ENCODE measurements around the gene AP2A2. TPM values are rescaled to one million over a fixed set of nuclear protein-coding genes. Genes with fewer than 3 reads are reported as not detected.

The AP2A2 gene
- total and polyA plus RNA-seq, 8 donors = 15.0 to 350 (median 39.9) TPM

DNA sequence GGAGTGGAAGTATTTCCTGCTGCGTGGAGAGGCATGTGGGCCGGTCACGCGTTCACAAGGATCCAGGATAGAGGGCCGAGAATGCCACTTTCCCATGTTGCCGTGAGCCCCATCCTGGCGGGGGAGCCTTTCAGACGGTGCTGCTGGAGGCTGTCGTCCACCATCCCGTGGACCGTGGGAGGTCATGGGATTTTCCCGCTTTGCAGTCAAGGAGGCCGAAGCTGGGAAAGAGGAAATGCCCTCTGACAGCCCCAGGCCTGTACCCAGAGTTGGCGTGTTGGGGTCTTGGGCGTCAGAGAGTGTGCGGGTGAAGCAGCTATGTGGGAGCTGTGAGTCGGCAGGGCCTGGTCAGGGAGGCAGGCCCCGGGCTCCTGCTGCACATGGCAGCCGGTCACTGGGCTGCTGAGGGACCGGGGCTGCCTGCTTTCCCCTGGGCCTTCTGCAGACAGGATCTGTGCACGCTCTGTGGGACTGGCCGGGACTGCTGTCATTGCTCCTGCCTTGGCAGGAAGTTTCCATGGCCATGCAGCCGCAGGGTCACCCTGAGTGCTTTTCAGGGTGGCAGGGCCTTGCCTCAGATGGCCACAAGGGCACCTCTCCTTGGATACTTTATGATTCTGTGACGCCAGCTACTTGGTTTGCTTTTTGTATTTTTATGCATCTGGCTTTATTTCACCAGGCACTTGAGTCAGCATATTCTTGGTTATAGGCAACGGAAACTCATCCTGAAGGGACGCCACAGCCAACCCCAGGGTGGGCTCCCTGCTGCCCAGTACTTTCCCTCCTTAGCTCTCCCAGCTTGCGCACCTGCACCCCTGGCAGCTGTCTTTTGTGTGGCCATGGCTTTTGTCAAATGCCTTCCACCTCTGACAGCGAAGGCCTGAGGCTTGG is 52.4 kb downstream of the AP2A2 start:
- Histone ChIP-seq H3K4me3 (no peak overlapping the region), H3K4me1 (peaks cover 0 to 12% (median 7%) of the 10 kb centered on the region in 4 donors), H3K27me3 (no peaks in the 10 kb centered on the region), H3K36me3 (peaks cover 47 to 98% (median 95%) of the 10 kb centered on the region in 4 donors), H3K27ac (no peak overlapping the region), H3K9me3 (no peaks in the 10 kb centered on the region)
- TF ChIP-seq, protein P1, sequence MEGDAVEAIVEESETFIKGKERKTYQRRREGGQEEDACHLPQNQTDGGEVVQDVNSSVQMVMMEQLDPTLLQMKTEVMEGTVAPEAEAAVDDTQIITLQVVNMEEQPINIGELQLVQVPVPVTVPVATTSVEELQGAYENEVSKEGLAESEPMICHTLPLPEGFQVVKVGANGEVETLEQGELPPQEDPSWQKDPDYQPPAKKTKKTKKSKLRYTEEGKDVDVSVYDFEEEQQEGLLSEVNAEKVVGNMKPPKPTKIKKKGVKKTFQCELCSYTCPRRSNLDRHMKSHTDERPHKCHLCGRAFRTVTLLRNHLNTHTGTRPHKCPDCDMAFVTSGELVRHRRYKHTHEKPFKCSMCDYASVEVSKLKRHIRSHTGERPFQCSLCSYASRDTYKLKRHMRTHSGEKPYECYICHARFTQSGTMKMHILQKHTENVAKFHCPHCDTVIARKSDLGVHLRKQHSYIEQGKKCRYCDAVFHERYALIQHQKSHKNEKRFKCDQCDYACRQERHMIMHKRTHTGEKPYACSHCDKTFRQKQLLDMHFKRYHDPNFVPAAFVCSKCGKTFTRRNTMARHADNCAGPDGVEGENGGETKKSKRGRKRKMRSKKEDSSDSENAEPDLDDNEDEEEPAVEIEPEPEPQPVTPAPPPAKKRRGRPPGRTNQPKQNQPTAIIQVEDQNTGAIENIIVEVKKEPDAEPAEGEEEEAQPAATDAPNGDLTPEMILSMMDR (IDR thresholded peaks at IDR 0.05) = no peak
- no peak for TF ChIP-seq EP300 (IDR thresholded peaks at IDR 0.05)
- TF ChIP-seq POLR2A (IDR thresholded peaks at IDR 0.05) = no peak
- no peak for TF ChIP-seq POLR2AphosphoS5 (IDR thresholded peaks at IDR 0.05)
- no peak for DNase-seq
- WGBS, 5 donors = 87 to 94% (median 91%) methylated on average over 27 to 28 of the region's 28 CpGs
- intact Hi-C loops (cut with DNase I; ENCODE audit: low total_unique reads) = no loop called here

DNA sequence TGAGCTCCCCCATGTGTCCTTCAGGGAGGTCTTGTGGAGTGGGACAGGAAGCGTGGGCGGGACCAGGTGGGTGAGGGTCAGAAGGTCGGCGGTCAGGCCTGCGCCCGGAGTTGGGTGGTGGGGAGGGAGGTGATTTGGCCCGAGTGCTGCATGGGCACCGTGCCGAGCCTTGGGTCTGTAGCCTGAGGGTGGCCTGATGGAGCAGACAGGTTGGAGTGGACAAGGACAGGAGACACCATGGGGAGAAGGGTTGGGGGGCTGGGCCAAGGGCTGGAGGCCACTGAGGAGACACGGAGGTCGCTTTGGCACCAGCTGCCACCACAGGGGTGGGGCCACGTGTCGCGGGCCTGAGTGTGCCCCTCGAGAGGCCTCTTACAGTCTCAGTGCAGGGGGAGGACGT is 53.1 kb downstream of the AP2A2 start:
- H3K36me3 ChIP-seq = peaks cover 41 to 98% (median 93%) of the 10 kb centered on the region in 4 donors

DNA sequence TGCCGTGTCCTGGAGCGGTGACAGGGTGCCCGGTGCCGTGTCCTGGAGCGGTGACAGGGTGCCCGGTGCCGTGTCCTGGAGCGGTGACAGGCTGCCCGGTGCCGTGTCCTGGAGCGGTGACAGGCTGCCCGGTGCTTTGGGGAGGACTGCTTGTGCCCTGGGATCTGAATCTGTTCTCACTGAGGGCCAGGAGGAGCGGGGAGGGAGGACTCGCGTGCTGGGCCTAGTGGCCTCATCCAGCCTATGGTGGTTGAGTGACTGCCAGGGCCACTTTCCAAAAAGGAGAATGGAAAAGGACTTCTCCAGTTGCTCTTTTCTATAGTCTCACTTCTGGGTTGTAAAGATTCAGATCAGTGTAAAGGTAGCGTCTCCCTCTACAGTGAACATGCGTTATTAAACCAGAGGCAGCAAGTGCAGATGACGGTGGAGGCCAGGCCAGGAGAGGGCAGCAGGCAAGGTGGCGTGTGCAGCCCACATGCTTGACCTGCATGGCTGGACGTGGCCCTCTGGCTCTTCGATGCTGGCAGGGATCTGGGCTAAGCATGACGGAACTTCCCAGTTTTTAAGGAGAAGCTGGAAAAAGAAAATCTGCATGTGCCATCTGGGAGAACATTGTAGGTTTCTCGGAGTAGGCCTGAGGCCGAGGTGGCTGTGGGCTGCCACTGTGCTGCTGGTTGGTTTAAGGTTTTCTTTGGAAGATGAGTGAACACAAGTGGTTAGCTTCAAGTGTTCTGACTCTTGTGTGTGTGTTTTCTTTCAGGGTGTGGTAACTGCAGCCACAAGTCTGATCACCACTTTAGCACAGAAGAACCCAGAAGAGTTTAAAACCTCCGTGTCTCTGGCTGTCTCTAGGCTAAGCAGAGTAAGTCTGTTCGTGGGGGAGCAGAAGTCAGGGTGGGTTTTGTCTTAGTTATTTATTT is 55.0 kb downstream of the AP2A2 start:
- Histone ChIP-seq H3K27me3 (no peaks in the 10 kb centered on the region), H3K9me3 (no peaks in the 10 kb centered on the region), H3K4me3 (no peak overlapping the region), H3K27ac (no peak overlapping the region), H3K4me1 (peaks cover 0 to 12% (median 7%) of the 10 kb centered on the region in 4 donors), H3K36me3 (peaks cover 50 to 98% (median 93%) of the 10 kb centered on the region in 4 donors)
- WGBS, 5 donors = 51 to 82% (median 74%) methylated on average over 16 to 26 of the region's 26 CpGs
- TF ChIP-seq, protein P1 (IDR thresholded peaks at IDR 0.05) = peak in 1 of 7 experiments; percentile 6
- no peak for TF ChIP-seq EP300 (IDR thresholded peaks at IDR 0.05)
- intact Hi-C loops (cut with DNase I; ENCODE audit: low total_unique reads) = no loop called here
- peak; percentile 34 to 36 for DNase-seq

More for the DNA sequence above, 53.1 kb downstream of the AP2A2 start:
- Histone ChIP-seq H3K27me3 (no peaks in the 10 kb centered on the region), H3K27ac (no peak overlapping the region), H3K4me1 (peaks cover 0 to 12% (median 7%) of the 10 kb centered on the region in 4 donors), H3K9me3 (no peaks in the 10 kb centered on the region), H3K4me3 (no peak overlapping the region)
- intact Hi-C loops (cut with DNase I; ENCODE audit: low total_unique reads) = no loop called here
- no peak for DNase-seq
- WGBS, 5 donors = 82 to 89% (median 83%) methylated on average over 15 to 16 of the region's 16 CpGs
- no peak for TF ChIP-seq EP300 (IDR thresholded peaks at IDR 0.05)
- no peak for TF ChIP-seq POLR2A (IDR thresholded peaks at IDR 0.05)
- TF ChIP-seq, protein P1 (IDR thresholded peaks at IDR 0.05) = no peak
- no peak for TF ChIP-seq POLR2AphosphoS5 (IDR thresholded peaks at IDR 0.05)

DNA sequence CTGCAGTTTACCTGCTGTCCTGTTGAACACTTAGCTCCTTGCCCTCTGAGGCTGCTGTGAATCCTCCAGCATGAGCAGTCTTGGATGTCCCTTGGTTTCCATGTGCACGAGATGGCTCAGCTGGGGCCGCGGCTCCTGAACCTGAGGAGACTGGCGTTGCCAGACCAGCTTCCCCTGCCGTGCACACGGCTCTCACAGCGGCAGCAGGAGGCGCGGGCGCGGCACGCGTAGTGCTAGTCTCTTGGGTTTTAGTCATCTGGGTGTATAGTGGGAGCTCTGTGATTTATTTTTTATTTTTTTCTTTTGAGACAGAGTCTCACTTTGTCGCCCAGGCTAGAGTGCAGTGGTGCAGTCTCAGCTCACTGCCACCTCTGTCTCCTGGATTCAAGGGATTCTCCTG is 56.1 kb downstream of the AP2A2 start:
- no peaks in the 10 kb centered on the region for H3K9me3 ChIP-seq
- no peak for DNase-seq
- no peak overlapping the region for H3K27ac ChIP-seq
- intact Hi-C loops (cut with DNase I; ENCODE audit: low total_unique reads) = no loop called here
- H3K4me1 ChIP-seq = peaks cover 0 to 18% (median 14%) of the 10 kb centered on the region in 4 donors
- H3K36me3 ChIP-seq = peaks cover 60 to 98% (median 93%) of the 10 kb centered on the region in 4 donors
- 91 to 96% (median 93%) methylated on average over 14 of the region's 14 CpGs for WGBS, 5 donors
- TF ChIP-seq POLR2AphosphoS5 (IDR thresholded peaks at IDR 0.05) = no peak
- TF ChIP-seq EP300 (IDR thresholded peaks at IDR 0.05) = no peak
- TF ChIP-seq POLR2A (IDR thresholded peaks at IDR 0.05) = no peak
- TF ChIP-seq, protein P1 (IDR thresholded peaks at IDR 0.05) = no peak
- no peak overlapping the region for H3K4me3 ChIP-seq
- no peaks in the 10 kb centered on the region for H3K27me3 ChIP-seq

Data from stomach (tissue), 9 donors.